ENCODE data around the gene CLEC1A.

- TF ChIP-seq CTCF (IDR thresholded peaks at IDR 0.05) (no peak), EP300 (IDR thresholded peaks at IDR 0.05) (no peak), POLR2A (IDR thresholded peaks at IDR 0.05) (no peak)
Observed at GRCh38 chr12:10101042-10101579, 2.3 kb upstream of the CLEC1A start.

All from tibial nerve (tissue), 4 donors.